GM21528 (cell line): ENCODE measurements around the gene FAM76A.
"Not testable (repeated sequence)": the region's sequence is repeated elsewhere in the genome, so short reads cannot be mapped to it uniquely, and the experiment has no call there.

ENCODE experiments used
- ATAC-seq: cut with Tn5 transposase; IDR thresholded peaks from one replicate; pipeline ENCODE4 v1.9.1; 2021; ENCODE audit warnings: mild to moderate bottlenecking, moderate library complexity; ENCODE audit not compliant: unreplicated experiment, low FRiP score

Gene FAM76A

DNA sequence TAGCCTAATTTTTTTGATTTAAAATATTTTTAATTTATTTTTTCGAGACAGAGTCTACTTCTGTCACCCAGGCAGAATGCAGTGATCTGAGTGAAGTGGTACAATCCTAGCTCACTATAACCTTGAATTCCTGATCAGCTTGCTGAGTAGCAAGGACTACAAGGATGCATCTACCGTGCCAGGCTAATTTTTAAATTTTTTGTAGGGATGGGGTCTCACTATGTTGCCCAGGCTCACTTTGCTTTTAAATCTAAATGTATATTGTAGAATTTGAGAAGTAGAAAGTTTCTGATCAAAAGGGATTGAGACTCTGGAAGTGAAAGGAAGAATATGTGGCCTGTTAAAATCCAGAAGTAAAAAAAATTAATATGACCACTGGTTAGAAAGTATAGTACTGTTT lies 48.9 kb downstream of the FAM76A start:
- no peak for ATAC-seq

DNA sequence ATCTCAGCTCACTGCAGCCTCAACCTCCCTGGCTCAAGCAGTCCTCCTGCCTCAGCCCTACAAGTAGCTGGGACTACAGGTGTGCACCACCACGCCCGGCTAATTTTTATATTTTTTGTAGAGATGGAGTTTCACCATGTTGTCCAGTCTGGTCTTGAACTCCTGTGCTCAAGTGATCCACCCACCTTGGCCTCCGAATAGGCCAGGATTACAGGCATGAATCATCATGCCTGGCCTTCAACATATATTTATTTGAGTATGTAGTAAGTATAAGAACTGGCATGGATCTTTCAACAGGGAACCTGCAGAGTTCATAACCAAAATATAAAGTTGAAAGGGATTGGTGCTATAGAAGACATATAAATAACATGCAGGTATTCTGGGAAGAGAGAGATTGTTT lies 49.6 kb downstream of the FAM76A start:
- ATAC-seq: not testable (repeated sequence)

DNA sequence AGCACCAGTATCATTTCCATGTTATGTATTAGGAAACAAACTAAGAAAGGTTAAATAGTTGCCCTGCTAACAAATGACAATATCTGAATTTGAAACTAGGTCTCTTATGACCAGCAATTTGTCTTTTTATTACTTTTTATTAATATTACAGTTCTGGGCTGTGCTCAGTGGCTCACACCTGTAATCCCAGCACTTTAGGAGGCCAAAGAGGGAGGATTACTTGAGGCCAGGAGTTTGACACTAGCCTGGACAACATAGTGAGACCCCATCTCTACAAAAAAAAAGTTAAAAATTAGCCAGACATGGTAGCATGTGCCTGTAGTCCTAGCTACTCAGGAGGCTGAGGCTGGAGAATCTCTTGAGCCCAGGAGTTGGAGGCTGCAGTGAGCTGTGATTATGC lies 50.5 kb downstream of the FAM76A start:
- ATAC-seq: not testable (repeated sequence)

DNA sequence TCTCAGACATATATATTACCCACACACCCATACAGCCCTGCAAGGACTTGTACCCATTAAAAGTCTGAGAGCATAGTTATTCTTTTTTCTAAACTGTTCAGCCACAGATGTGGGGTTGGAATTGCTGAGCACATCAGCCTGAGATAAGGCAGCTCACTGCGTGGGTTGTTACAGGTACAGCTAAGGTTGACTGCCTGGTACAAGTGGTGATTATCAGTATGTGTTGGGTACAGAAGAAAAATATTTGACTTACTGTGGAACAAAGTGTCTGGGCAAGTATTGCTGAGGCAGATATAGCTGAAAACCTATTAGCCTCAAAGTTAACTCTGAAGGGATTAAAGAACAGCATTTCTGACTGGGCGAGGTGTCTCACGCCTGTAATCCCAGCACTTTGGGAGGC lies 52.3 kb downstream of the FAM76A start:
- no peak for ATAC-seq

DNA sequence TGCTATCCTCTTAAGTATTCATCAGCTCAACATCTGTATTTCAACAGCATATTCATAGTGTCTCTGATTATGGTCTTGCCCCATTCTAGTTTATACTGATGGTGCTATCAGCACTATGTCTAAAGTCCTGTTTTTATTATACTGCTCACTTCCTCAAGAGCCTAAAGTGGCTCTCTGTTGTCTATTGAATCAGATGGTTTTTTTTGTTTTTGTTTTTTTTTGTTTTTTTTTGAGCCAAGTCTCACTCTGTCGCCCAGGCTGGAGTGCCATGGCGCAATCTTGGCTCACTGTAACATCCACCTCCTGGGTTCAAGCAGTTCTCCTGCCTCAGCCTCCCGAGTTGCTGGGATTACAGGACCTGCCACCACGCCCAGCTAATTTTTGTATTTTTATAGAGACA lies 53.4 kb downstream of the FAM76A start:
- ATAC-seq: no peak

DNA sequence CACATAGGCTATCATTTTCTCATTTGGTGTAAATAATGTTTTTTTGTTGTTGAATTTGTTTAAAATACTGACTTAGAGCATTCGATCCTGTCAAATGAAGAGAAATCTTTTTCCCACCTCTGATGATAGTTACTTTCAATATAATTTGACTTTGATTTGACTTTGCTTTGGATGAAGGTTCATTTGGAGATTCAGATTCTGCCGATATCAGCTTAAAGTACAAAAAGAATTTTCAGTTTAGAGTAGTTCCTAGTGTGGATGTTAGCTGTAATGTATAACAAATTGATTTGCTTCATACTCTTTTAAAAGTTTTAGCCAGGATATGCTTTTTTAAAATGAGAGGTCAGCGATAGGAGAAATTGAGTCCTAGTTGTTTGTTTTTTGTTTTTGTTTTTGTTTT lies 57.2 kb downstream of the FAM76A start:
- no peak for ATAC-seq

DNA sequence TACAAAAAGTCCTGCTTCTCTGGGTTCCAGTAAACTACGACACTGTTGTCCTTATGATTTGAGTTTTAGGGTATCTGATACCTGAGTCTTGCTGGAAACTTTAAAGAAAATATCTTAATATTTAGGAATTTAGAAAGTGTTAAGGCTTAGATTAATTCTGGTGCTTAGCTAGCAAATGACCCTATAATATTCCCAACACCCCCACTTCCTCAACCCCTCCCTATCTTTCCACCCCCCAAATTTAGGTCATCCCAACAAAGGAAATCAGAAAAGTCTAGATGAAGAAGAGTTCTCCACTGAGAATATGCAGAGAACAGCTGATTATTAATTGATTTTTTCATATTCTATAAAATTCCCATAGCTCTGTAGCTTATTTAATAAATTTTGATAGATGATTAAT lies 58.9 kb downstream of the FAM76A start:
- no peak for ATAC-seq

DNA sequence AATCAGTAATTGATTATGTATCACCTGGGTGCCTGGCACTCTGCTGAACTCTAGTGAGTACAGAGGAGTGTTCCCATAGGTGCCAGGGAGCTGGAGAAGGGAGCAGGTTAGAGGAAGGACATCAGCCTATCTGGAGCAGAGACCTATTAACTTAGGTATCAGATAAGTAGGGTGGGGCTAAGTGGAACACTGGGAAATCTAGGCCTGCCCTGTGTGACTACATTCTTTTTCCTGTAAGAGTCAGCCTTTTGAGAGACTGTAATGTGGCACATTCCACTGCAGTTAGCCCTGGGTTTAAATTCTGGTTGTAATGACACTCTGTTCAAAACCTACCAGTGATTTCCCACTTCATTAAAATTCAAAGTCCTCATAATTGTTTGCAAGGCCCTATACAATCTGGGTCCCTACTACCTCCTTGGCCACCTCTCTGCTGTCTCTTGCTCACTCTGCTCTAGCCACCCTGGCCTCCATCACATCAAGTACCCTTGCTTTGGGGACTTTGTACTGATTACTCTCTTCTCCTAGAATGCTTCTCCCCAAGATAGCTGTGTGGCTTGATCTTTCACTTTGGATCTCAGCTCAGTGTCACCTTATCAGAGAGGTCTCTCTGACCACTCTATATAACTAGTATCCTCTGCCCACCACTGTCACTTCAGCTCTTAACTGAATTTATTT lies 60.2 kb downstream of the FAM76A start:
- ATAC-seq: no peak

DNA sequence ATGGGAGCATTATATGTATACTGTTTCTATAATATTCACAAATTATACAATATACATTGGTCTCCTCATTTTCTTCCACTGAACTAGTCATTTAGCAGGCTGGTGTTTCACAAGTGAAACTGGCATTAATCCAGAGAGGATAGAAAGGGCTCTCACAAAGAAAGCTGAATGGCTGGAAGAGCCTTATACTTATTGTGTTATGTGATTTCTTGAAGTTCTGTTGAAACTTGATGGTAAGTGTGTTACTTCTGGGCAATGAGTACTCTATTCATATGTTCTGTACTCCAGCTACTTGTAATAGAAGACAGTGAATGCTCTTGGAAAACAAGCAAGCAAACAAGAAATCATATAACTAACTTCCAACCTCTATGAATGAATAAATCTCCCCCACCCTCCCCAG lies 62.1 kb downstream of the FAM76A start:
- ATAC-seq: no peak

DNA sequence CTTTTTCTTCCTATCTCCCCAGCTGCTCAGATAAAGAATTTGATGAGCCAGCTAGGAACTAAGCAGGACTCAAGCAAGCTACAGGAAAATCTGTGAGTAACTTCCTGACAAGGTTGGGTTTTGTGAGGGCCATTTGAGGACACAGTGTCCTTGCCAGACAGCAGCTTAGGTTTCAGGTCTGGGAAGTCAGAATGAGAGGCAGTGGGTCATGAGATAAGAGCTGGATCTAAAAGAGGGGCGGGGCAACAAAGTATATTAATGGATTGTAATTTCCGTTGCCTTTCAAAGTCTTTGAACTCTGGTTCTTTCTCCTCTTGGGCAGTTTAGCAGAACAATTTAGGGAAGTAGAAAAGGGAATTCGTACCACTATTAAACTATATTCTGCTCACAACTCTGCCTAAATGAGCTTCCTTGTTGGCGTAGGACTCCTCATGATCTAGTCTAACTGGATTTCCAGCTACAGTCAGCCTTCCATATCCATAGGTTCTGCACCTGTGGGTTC lies 63.8 kb downstream of the FAM76A start:
- ATAC-seq: no peak

DNA sequence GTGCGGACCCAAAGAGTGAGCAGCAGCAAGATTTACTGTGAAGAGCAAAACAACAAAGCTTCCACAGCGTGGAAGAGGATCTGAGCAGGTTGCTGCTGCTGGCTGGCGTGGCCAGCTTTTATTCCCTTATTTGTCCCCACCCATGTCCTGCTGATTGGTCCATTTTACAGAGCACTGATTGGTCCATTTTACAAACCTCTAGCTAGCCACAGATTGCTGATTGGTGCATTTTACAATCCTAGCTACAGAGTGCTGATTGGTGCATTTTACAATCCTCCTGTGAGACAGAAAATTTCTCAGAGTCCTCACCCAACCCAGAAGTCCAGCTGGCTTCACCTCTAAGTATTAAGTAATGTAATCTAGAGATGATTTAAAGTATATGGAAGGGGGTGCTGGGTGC lies 64.5 kb downstream of the FAM76A start:
- not testable (repeated sequence) for ATAC-seq

DNA sequence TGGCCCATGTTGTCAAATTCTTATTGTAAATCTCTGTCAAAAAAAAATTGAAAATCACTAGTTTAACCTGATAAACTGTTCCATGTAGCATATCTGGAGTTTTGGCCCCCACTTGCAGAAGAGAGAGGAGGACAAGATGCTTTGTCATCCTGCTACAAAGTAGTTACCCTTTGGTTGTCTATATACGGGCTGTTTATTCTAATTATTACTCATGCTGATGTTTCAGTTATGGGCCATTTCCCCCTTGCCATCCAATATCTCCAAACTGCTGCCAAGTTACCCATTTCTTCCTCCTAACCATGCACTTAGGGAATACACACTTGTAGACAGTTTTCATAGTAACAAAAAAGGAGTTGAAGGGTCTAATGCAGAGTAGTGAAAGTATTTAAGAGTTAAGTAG lies 69.8 kb downstream of the FAM76A start:
- ATAC-seq: no peak

DNA sequence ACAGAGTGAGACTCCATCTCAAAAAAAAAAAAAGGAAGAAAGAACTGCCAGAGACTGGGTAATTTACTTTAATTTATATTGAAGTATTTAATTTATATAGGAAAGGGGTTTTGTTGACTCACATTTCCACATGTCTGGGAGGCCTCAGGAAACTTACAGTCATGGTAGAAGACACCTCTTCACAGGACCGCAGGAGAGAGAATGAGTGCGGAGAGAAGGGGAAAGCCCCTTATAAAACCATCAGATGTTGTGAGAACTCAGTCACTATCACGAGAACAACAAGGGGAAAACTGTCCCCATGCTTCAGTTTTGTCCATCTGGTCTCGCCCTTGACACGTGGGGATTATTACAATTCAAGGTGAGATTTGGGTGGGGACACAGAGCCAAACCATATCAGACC lies 79.0 kb downstream of the FAM76A start:
- ATAC-seq: no peak

DNA sequence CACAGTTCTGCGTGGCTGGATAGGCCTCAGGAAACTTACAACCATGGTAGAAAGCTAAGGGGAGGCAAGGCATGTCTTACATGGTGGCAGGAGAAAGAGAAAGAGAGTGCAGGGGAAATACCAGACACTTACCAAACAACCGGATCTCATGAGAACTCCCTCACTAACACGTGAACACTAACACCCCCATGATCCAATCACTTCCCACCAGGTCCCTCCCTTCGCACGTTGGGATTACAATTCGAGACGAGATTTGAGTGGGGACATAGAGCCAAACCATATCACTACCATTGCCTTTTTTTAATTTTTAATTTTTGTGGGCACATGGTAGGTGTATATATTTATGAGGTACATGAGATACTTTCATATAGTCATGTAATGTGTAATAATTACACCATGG lies 81.0 kb downstream of the FAM76A start:
- ATAC-seq: no peak

DNA sequence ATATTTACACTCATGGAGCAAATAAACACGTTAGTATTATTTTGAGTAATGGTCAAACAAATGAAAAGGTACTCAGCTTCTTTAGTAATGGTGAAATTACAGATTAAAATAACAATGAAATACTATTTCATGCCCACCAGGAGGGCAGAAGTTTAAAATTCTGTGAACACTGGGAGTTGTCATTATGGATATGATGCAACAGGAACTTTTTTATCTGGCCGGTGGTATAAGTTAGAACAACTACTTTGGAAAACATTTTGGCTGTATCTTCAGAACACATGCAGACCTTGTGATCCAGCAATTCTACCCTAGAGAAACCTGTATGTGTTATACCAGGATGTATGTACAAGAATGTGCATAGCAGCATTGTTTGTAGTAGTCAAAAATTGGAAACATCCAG lies 81.6 kb downstream of the FAM76A start:
- ATAC-seq: no peak

DNA sequence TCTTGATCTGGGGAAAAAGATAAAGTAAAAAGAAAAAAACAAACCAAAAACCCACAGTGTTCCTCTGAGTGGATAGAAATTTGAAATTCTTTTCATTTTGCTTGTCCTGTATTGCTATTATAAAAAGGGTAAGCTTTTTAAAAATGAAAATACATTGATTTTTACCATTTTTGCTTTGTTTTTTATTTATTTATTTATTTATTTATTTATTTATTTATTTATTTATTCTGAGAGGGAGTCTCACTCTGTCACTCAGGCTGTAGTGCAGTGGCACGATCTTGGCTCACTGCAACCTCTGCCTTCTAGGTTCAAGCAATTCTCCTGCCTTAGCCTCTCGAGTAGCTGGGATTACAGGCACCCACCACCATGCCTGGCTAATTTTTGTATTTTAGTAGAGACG lies 82.4 kb downstream of the FAM76A start:
- ATAC-seq: not testable (repeated sequence)

DNA sequence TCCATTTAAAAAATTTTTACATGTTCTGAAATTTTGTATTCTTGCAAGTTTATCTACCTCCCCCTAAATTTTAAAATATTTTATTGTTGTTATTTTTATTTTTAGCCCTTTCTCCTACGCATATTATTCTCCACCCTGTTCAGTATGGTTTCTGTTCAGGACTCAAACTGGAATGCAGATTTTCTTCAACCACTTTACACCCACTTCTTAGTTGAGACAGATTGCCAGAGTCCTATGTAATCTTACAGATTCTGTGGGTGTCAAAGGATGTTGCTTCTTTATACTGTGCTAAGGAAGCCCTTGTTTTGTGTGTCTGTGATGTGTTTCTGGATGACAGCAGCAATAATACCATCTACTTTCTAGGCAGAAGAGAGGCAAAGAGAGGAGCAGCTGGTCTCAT lies 84.1 kb downstream of the FAM76A start:
- no peak for ATAC-seq

DNA sequence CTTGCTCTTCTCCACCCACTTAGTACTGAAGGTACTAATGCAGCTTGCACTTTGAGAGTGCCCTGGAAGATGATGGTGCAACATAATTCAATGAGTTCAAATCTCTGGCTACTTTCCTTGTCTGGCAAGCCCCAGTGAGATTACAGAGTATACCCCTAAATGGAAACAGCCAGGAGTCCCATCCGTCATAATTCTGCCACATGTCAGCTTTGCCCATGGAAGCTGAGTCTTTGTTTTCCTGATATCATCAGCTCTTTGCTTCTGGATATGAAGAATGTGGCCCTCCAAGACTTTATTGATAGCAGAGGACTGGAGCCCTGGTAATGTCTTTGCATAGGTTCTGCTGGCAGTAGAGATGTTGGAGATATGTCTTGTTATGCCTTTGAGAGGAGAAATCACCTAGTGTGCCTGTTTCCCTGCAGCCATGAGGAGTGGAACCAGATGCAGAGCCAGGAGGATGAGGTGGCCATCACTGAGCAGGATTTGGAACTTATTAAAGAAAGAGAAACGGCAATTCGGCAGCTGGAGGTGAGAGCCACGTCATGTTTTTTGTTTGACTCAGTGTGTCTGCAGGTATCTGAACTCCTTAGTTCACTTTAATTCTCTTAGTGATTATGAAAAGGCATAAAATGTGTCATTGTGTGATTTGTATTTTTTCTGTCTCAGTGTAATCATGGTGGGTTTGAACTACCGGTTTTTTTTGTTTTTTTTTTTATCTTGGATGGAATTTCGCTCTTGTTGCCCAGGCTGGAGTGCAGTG lies 86.2 kb downstream of the FAM76A start:
- no peak for ATAC-seq
